H9 (cell line): ENCODE measurements around the gene C10orf143. TPM values are rescaled to one million over a fixed set of nuclear protein-coding genes. Genes with fewer than 3 reads are reported as not detected.
A peak's percentile ranks its signal among the peaks of the same experiment; 100 is the strongest.

Experiments used
- DNase-seq: peaks from one replicate; pipeline ENCODE4 v3.0.0-alpha.2; 2017
- H2AFZ ChIP-seq: one replicate; pipeline ENCODE4 v1.6.1; 2013; ENCODE audit warnings: mild to moderate bottlenecking, low read length, control low read depth, moderate library complexity
- H2AK5ac ChIP-seq: 2 replicates; pipeline ENCODE4 v1.6.1; 2013; ENCODE audit warnings: low read length, control low read depth, mixed read lengths; ENCODE audit not compliant: insufficient read length
- H2BK120ac ChIP-seq: one replicate; pipeline ENCODE4 v1.6.1; 2013; ENCODE audit warnings: low read depth, mild to moderate bottlenecking, low read length, control low read depth, inconsistent platforms; ENCODE audit not compliant: poor library complexity, severe bottlenecking
- H2BK12ac ChIP-seq: 2 replicates; pipeline ENCODE4 v1.6.1; 2013; ENCODE audit warnings: low read length, control low read depth, mixed read lengths, low read depth; ENCODE audit not compliant: insufficient read length
- H2BK15ac ChIP-seq: 2 replicates; pipeline ENCODE4 v1.6.1; 2013; ENCODE audit warnings: low read depth, low read length, control low read depth
- H2BK20ac ChIP-seq: one replicate; pipeline ENCODE4 v1.6.1; 2013; ENCODE audit warnings: low read depth, mild to moderate bottlenecking, low read length, control low read depth, inconsistent platforms; ENCODE audit not compliant: poor library complexity, severe bottlenecking
- H2BK5ac ChIP-seq: 2 replicates; pipeline ENCODE4 v1.6.1; 2013; ENCODE audit warnings: low read length, control low read depth, mixed read lengths; ENCODE audit not compliant: insufficient read length
- H3K14ac ChIP-seq: 2 replicates; pipeline ENCODE4 v1.6.1; 2013; ENCODE audit warnings: low read length, control low read depth; ENCODE audit not compliant: insufficient read depth
- H3K18ac ChIP-seq: 2 replicates; pipeline ENCODE4 v1.6.1; 2013; ENCODE audit warnings: low read depth, mild to moderate bottlenecking, mixed read lengths, low read length, control low read depth; ENCODE audit not compliant: insufficient read length
- H3K23ac ChIP-seq: 2 replicates; pipeline ENCODE4 v1.6.1; 2013; ENCODE audit warnings: low read length, control low read depth, mixed read lengths, low read depth; ENCODE audit not compliant: insufficient read length
- H3K23me2 ChIP-seq: 2 replicates; pipeline ENCODE4 v1.6.1; 2013; ENCODE audit warnings: low read depth, mild to moderate bottlenecking, mixed read lengths, low read length, control low read depth; ENCODE audit not compliant: insufficient read length, poor library complexity, severe bottlenecking
- H3K27ac ChIP-seq: 2 replicates; pipeline ENCODE4 v1.5.1; 2013; ENCODE audit warnings: low read length, control low read depth, mixed read lengths, low read depth; ENCODE audit not compliant: insufficient read length
- H3K27me3 ChIP-seq: 2 replicates; pipeline ENCODE4 v1.6.1; 2013; ENCODE audit warnings: low read length, control low read depth, inconsistent platforms; ENCODE audit not compliant: insufficient read depth
- H3K4ac ChIP-seq: 2 replicates; pipeline ENCODE4 v1.6.1; 2013; ENCODE audit warnings: low read depth, mild to moderate bottlenecking, control low read depth, inconsistent platforms, low read length, moderate library complexity
- H3K4me1 ChIP-seq: 2 replicates; pipeline ENCODE4 v1.6.1; 2013; ENCODE audit warnings: low read length, control low read depth, inconsistent platforms; ENCODE audit not compliant: insufficient read depth
- H3K4me2 ChIP-seq: 2 replicates; pipeline ENCODE4 v1.6.1; 2013; ENCODE audit warnings: low read length, control low read depth, mixed read lengths; ENCODE audit not compliant: insufficient read length, insufficient read depth
- H3K56ac ChIP-seq: 2 replicates; pipeline ENCODE4 v1.6.1; 2013; ENCODE audit warnings: low read depth, mild to moderate bottlenecking, mixed read lengths, low read length, control low read depth; ENCODE audit not compliant: insufficient read length
- H3K79me1 ChIP-seq: 2 replicates; pipeline ENCODE4 v1.6.1; 2013; ENCODE audit warnings: low read depth, mild to moderate bottlenecking, moderate library complexity, low read length, control low read depth, inconsistent platforms; ENCODE audit not compliant: insufficient read depth, poor library complexity, severe bottlenecking
- H3K79me2 ChIP-seq: 2 replicates; pipeline ENCODE4 v1.6.1; 2013; ENCODE audit warnings: low read length, control low read depth, inconsistent platforms; ENCODE audit not compliant: insufficient read depth
- H3K9ac ChIP-seq: 2 replicates; pipeline ENCODE4 v1.6.1; 2013; ENCODE audit warnings: low read length, control low read depth, mixed read lengths; ENCODE audit not compliant: insufficient read length; ENCODE audit errors: extremely low read depth
- H3K9me3 ChIP-seq: one replicate; pipeline ENCODE4 v1.6.1; 2013; ENCODE audit warnings: low read depth, low read length, inconsistent platforms; ENCODE audit not compliant: control insufficient read depth
- H3T11ph ChIP-seq: one replicate; pipeline ENCODE4 v1.6.1; 2013; ENCODE audit warnings: mild to moderate bottlenecking, low read length, control low read depth, inconsistent platforms
- H4K20me1 ChIP-seq: one replicate; pipeline ENCODE4 v1.6.1; 2013; ENCODE audit not compliant: control insufficient read depth, insufficient read length, insufficient read depth
- H4K5ac ChIP-seq: 2 replicates; pipeline ENCODE4 v1.6.1; 2013; ENCODE audit warnings: low read depth, mild to moderate bottlenecking, mixed read lengths, low read length, control low read depth; ENCODE audit not compliant: insufficient read length
- H4K8ac ChIP-seq: replicated peaks from 2 replicates; pipeline ENCODE4 v1.6.1; 2013; ENCODE audit warnings: low read length, control low read depth, mixed read lengths, low read depth; ENCODE audit not compliant: insufficient read length
- H4K91ac ChIP-seq: 2 replicates; pipeline ENCODE4 v1.6.1; 2013; ENCODE audit warnings: low read depth, mild to moderate bottlenecking, moderate library complexity, mixed read lengths, low read length, control low read depth; ENCODE audit not compliant: insufficient read length
- H3K27ac Mint-ChIP-seq, 3 experiments: 2 replicates in 2 of 3; 3 replicates in 1 of 3; pipeline ENCODE4 v1.8.0; 2020 to 2021; ENCODE audit warnings: mixed read lengths in 3 of 3, mild to moderate bottlenecking in 1 of 3, moderate library complexity in 1 of 3
- H3K27me3 Mint-ChIP-seq: 2 replicates; pipeline ENCODE4 v1.8.0; 2021; ENCODE audit warnings: low read depth, mild to moderate bottlenecking, moderate library complexity, mixed read lengths
- H3K36me3 Mint-ChIP-seq, 3 experiments: 2 replicates in 2 of 3; 3 replicates in 1 of 3; pipeline ENCODE4 v1.8.0; 2020 to 2021; ENCODE audit warnings: low read depth in 3 of 3, mixed read lengths in 3 of 3; ENCODE audit not compliant: insufficient read depth in 1 of 3
- H3K4me1 Mint-ChIP-seq, 2 experiments: 2 replicates each; pipeline ENCODE4 v1.8.0; 2020; ENCODE audit warnings: mixed read lengths in 2 of 2
- H3K4me3 Mint-ChIP-seq, 2 experiments: 2 replicates in 1 of 2; 3 replicates in 1 of 2; pipeline ENCODE4 v1.8.0; 2020 to 2021; ENCODE audit warnings: mild to moderate bottlenecking in 2 of 2, mixed read lengths in 2 of 2, moderate library complexity in 1 of 2
- H3K9me3 Mint-ChIP-seq, 2 experiments: 2 replicates in 1 of 2; 3 replicates in 1 of 2; pipeline ENCODE4 v1.8.0; 2020; ENCODE audit warnings: mild to moderate bottlenecking in 2 of 2, mixed read lengths in 2 of 2, moderate library complexity in 1 of 2
- WGBS: extraction: QIAGEN DNeasy Blood & Tissue Kit; methylation state at CpG from one replicate; pipeline ENCODE4 v1.1.7; 2013; ENCODE audit warnings: missing lambda C conversion rate, low lambda C conversion rate, mixed read lengths; ENCODE audit not compliant: insufficient read length; ENCODE audit errors: extremely low coverage; 5-methylcytosine and 5-hydroxymethylcytosine counted together
- total RNA-seq: library from RNA; stranded (reverse); gene quantifications from 2 replicates; pipeline ENCODE4 v1.2.1, GENCODE V29; 2021
- TF ChIP-seq, protein P1 (sequence below): fragments of 200-600 bp; sonication (generic); conservative IDR thresholded peaks from 3 replicates; pipeline ENCODE4 v1.8.0; 2021; ENCODE audit warnings: antibody characterized with exemption, mild to moderate bottlenecking

The C10orf143 gene
- total RNA-seq, 1 experiment from 2014 or later = 0.94 TPM

GRCh38 chr10:130141038-130141437, 30.4 kb upstream of the C10orf143 start:
- no peaks in the 10 kb centered on the region for H3K9me3 ChIP-seq
- H3K79me1 ChIP-seq = peaks cover 13% of the 10 kb centered on the region
- H4K91ac ChIP-seq = no peak overlapping the region
- Mint-ChIP-seq H3K4me3 (no peak overlapping the region), H3K4me1 (peaks cover 22 to 26% of the 10 kb centered on the region in 2 experiments), H3K27ac (peak overlapping the region in 1 of 3 experiments; percentile 68; a peak in 1 of 7 replicates), H3K36me3 (peaks cover 14 to 39% (median 22%) of the 10 kb centered on the region in 3 experiments), H3K9me3 (no peaks in the 10 kb centered on the region), H3K27me3 (no peaks in the 10 kb centered on the region)
- no peak overlapping the region for H2BK5ac ChIP-seq
- no peak overlapping the region for H3T11ph ChIP-seq
- H3K9ac ChIP-seq = no peak overlapping the region
- no peak overlapping the region for H2BK12ac ChIP-seq
- no peak overlapping the region for H3K4me2 ChIP-seq
- no peak overlapping the region for H2BK20ac ChIP-seq
- no peak overlapping the region for H2AK5ac ChIP-seq
- no peak overlapping the region for H3K23ac ChIP-seq
- no peak overlapping the region for H2BK15ac ChIP-seq
- no peak for DNase-seq
- H3K18ac ChIP-seq = no peak overlapping the region
- no peak overlapping the region for H4K8ac ChIP-seq
- peaks cover 46% of the 10 kb centered on the region; the same call in 1 of the 2 replicates for H3K79me2 ChIP-seq
- no peak overlapping the region for H3K14ac ChIP-seq
- no peaks in the 10 kb centered on the region for H4K20me1 ChIP-seq
- TF ChIP-seq, protein P1, sequence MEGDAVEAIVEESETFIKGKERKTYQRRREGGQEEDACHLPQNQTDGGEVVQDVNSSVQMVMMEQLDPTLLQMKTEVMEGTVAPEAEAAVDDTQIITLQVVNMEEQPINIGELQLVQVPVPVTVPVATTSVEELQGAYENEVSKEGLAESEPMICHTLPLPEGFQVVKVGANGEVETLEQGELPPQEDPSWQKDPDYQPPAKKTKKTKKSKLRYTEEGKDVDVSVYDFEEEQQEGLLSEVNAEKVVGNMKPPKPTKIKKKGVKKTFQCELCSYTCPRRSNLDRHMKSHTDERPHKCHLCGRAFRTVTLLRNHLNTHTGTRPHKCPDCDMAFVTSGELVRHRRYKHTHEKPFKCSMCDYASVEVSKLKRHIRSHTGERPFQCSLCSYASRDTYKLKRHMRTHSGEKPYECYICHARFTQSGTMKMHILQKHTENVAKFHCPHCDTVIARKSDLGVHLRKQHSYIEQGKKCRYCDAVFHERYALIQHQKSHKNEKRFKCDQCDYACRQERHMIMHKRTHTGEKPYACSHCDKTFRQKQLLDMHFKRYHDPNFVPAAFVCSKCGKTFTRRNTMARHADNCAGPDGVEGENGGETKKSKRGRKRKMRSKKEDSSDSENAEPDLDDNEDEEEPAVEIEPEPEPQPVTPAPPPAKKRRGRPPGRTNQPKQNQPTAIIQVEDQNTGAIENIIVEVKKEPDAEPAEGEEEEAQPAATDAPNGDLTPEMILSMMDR = no peak
- no peak overlapping the region for H4K5ac ChIP-seq
- H3K4me1 ChIP-seq = peaks cover 9% of the 10 kb centered on the region; the same call in 1 of the 2 replicates
- no peak overlapping the region for H3K4ac ChIP-seq
- peaks cover 5% of the 10 kb centered on the region for H3K23me2 ChIP-seq
- H2BK120ac ChIP-seq = no peak overlapping the region
- no peak overlapping the region for H2AFZ ChIP-seq
- no peak overlapping the region for H3K27ac ChIP-seq
- H3K27me3 ChIP-seq = no peaks in the 10 kb centered on the region
- WGBS = no CpG with 5 or more reads among the region's 4 CpGs
- no peak overlapping the region for H3K56ac ChIP-seq
